ENCODE measurements around the gene PGLYRP2. TPM values are rescaled to one million over a fixed set of nuclear protein-coding genes. Genes with fewer than 3 reads are reported as not detected.
A peak's percentile ranks its signal among the peaks of the same experiment; 100 is the strongest.

The PGLYRP2 gene
- total RNA-seq, 2 donors from 2014 or later: not detected

GRCh38 chr19:15456871-15457700 lies 22.2 kb downstream of the PGLYRP2 start:
- peak in 1 of 2 donors; percentile 35 for ATAC-seq
- no peak overlapping the region for H3K4me3 Mint-ChIP-seq
- H3K27me3 Mint-ChIP-seq: no peaks in the 10 kb centered on the region
- H3K9me3 Mint-ChIP-seq: no peaks in the 10 kb centered on the region
- H3K4me1 Mint-ChIP-seq (ENCODE audit: low read depth in 2 of 2): peaks cover 25 to 26% of the 10 kb centered on the region in 2 donors
- no peak for DNase-seq (ENCODE audit: low spot score)
- peaks cover 14% of the 10 kb centered on the region for H3K36me3 Mint-ChIP-seq
- no peak overlapping the region for H3K27ac Mint-ChIP-seq

- H3K4me1 Mint-ChIP-seq (ENCODE audit: low read depth in 2 of 2): peaks cover 21 to 23% of the 10 kb centered on the region in 2 donors
- H3K27ac Mint-ChIP-seq: no peak overlapping the region
- H3K4me3 Mint-ChIP-seq: no peak overlapping the region
- ATAC-seq (no peak), DNase-seq (ENCODE audit: low spot score) (no peak)
- H3K36me3 Mint-ChIP-seq: peaks cover 14% of the 10 kb centered on the region
- H3K27me3 Mint-ChIP-seq: no peaks in the 10 kb centered on the region
- no peaks in the 10 kb centered on the region for H3K9me3 Mint-ChIP-seq
Observed at GRCh38 chr19:15456441-15456840, 22.9 kb downstream of the PGLYRP2 start.

GRCh38 chr19:15455996-15456395 lies 23.3 kb downstream of the PGLYRP2 start:
- no peak for ATAC-seq
- Mint-ChIP-seq H3K4me3 (no peak overlapping the region), H3K27me3 (no peaks in the 10 kb centered on the region), H3K9me3 (no peaks in the 10 kb centered on the region), H3K4me1 (ENCODE audit: low read depth in 2 of 2) (peaks cover 25 to 27% of the 10 kb centered on the region in 2 donors), H3K27ac (no peak overlapping the region), H3K36me3 (peaks cover 19% of the 10 kb centered on the region)
- DNase-seq (ENCODE audit: low spot score): no peak

GRCh38 chr19:15453906-15454860 lies 25.1 kb downstream of the PGLYRP2 start:
- Mint-ChIP-seq H3K27me3 (no peaks in the 10 kb centered on the region), H3K27ac (peak overlapping the region; percentile 17 to 36), H3K4me3 (no peak overlapping the region), H3K36me3 (peaks cover 26% of the 10 kb centered on the region), H3K4me1 (ENCODE audit: low read depth in 2 of 2) (peaks cover 30 to 31% of the 10 kb centered on the region in 2 donors), H3K9me3 (peaks cover 3% of the 10 kb centered on the region)
- DNase-seq (ENCODE audit: low spot score) (no peak), ATAC-seq (no peak)

- no peak for DNase-seq (ENCODE audit: low spot score)
- H3K27me3 Mint-ChIP-seq: no peaks in the 10 kb centered on the region
- no peak for ATAC-seq
- H3K9me3 Mint-ChIP-seq: peaks cover 3% of the 10 kb centered on the region
- H3K36me3 Mint-ChIP-seq: peaks cover 26% of the 10 kb centered on the region
- H3K4me3 Mint-ChIP-seq: no peak overlapping the region
- no peak overlapping the region for H3K27ac Mint-ChIP-seq
- H3K4me1 Mint-ChIP-seq (ENCODE audit: low read depth in 2 of 2): peaks cover 37% of the 10 kb centered on the region in 2 donors
Observed at GRCh38 chr19:15453091-15453578, 26.2 kb downstream of the PGLYRP2 start.

GRCh38 chr19:15452111-15453047 lies 26.9 kb downstream of the PGLYRP2 start:
- no peak for DNase-seq (ENCODE audit: low spot score)
- H3K27me3 Mint-ChIP-seq: no peaks in the 10 kb centered on the region
- no peak overlapping the region for H3K4me3 Mint-ChIP-seq

GRCh38 chr19:15450528-15450890 lies 28.8 kb downstream of the PGLYRP2 start:
- H3K4me3 Mint-ChIP-seq: peak overlapping the region; percentile 78
- no peak for ATAC-seq

More at GRCh38 chr19:15452111-15453047, 26.9 kb downstream of the PGLYRP2 start:
- peak overlapping the region in 1 of 2 donors; percentile 48 for H3K27ac Mint-ChIP-seq
- H3K36me3 Mint-ChIP-seq: peaks cover 26% of the 10 kb centered on the region
- peaks cover 3% of the 10 kb centered on the region for H3K9me3 Mint-ChIP-seq
- no peak for ATAC-seq
- H3K4me1 Mint-ChIP-seq (ENCODE audit: low read depth in 2 of 2): peaks cover 37 to 39% of the 10 kb centered on the region in 2 donors

GRCh38 chr19:15449620-15450527 lies 29.4 kb downstream of the PGLYRP2 start, which contains the start of gene WIZ:
Gene WIZ, minus strand, starts transcription at chr19:15449956. Its CDS starts 1,649 bp downstream, at chr19:15448307.
- Mint-ChIP-seq H3K36me3 (peaks cover 21% of the 10 kb centered on the region), H3K27ac (peak within 1 kb of the TSS; percentile 48 to 76), H3K4me1 (ENCODE audit: low read depth in 2 of 2) (peaks cover 32 to 39% of the 10 kb centered on the region in 2 donors), H3K4me3 (peak within 1 kb of the TSS; percentile 78), H3K27me3 (no peaks in the 10 kb centered on the region), H3K9me3 (peaks cover 3% of the 10 kb centered on the region)
- ATAC-seq (peak; percentile 82 to 89), DNase-seq (ENCODE audit: low spot score) (peak; percentile 84)

More at GRCh38 chr19:15450528-15450890, 28.8 kb downstream of the PGLYRP2 start:
- peak overlapping the region; percentile 48 to 76 for H3K27ac Mint-ChIP-seq
- no peaks in the 10 kb centered on the region for H3K27me3 Mint-ChIP-seq
- H3K4me1 Mint-ChIP-seq (ENCODE audit: low read depth in 2 of 2): peaks cover 37 to 43% of the 10 kb centered on the region in 2 donors
- DNase-seq (ENCODE audit: low spot score): no peak
- peaks cover 3% of the 10 kb centered on the region for H3K9me3 Mint-ChIP-seq
- H3K36me3 Mint-ChIP-seq: peaks cover 26% of the 10 kb centered on the region

- H3K4me1 Mint-ChIP-seq (ENCODE audit: low read depth in 2 of 2): peaks cover 28 to 33% of the 10 kb centered on the region in 2 donors
- peaks cover 3% of the 10 kb centered on the region for H3K9me3 Mint-ChIP-seq
- H3K27me3 Mint-ChIP-seq: no peaks in the 10 kb centered on the region
- H3K36me3 Mint-ChIP-seq: peaks cover 19% of the 10 kb centered on the region
- H3K4me3 Mint-ChIP-seq: peak overlapping the region; percentile 55
- ATAC-seq: no peak
- H3K27ac Mint-ChIP-seq: peak overlapping the region in 1 of 2 donors; percentile 57
- no peak for DNase-seq (ENCODE audit: low spot score)
Observed at GRCh38 chr19:15448778-15449619, 30.3 kb downstream of the PGLYRP2 start.

GRCh38 chr19:15448044-15448777 lies 31.1 kb downstream of the PGLYRP2 start:
- Mint-ChIP-seq H3K4me3 (peak overlapping the region; percentile 55), H3K9me3 (peaks cover 3% of the 10 kb centered on the region), H3K4me1 (ENCODE audit: low read depth in 2 of 2) (peaks cover 23 to 28% of the 10 kb centered on the region in 2 donors), H3K27me3 (no peaks in the 10 kb centered on the region), H3K36me3 (peaks cover 12% of the 10 kb centered on the region), H3K27ac (peak overlapping the region in 1 of 2 donors; percentile 57)
- no peak for ATAC-seq
- no peak for DNase-seq (ENCODE audit: low spot score)

- Mint-ChIP-seq H3K27ac (no peak overlapping the region), H3K36me3 (peaks cover 12% of the 10 kb centered on the region), H3K4me3 (no peak overlapping the region), H3K27me3 (no peaks in the 10 kb centered on the region), H3K4me1 (ENCODE audit: low read depth in 2 of 2) (peaks cover 23 to 27% of the 10 kb centered on the region in 2 donors), H3K9me3 (peaks cover 3% of the 10 kb centered on the region)
- DNase-seq (ENCODE audit: low spot score) (no peak), ATAC-seq (no peak)
Observed at GRCh38 chr19:15447057-15447456, 32.2 kb downstream of the PGLYRP2 start.

Data from natural killer cell treated with Interleukin-12 subunit alpha and Interleukin-12 subunit beta and Interleukin-15 and Interleukin-18, amount 100 ng/mL, for 72 hours (primary cell).